Mucosa of descending colon (tissue), 3 donors: ENCODE data around the gene PARD3B. TPM values are rescaled to one million over a fixed set of nuclear protein-coding genes. Genes with fewer than 3 reads are reported as not detected.

Experiments used
- ATAC-seq: fragments of 200-7000 bp; cut with Tn5 transposase; one replicate; pipeline ENCODE4 v1.9.1; 2020; ENCODE audit warnings: mild to moderate bottlenecking, moderate library complexity
- DNase-seq, 3 donors: peaks; one replicate each; pipeline ENCODE4 v3.0.0-alpha.2; 2020
- H3K36me3 ChIP-seq: fragments of 200-600 bp; one replicate; pipeline ENCODE4 v1.8.0; 2021; ENCODE audit warnings: low read depth, mild to moderate bottlenecking
- H3K4me1 ChIP-seq: fragments of 200-600 bp; one replicate; pipeline ENCODE4 v1.8.0; 2021; ENCODE audit warnings: low read depth, mild to moderate bottlenecking
- H3K4me3 ChIP-seq: fragments of 200-600 bp; one replicate; pipeline ENCODE4 v1.8.0; 2021; ENCODE audit warnings: mild to moderate bottlenecking
- H3K9me3 ChIP-seq: fragments of 200-600 bp; one replicate; pipeline ENCODE4 v1.8.0; 2021; ENCODE audit warnings: mild to moderate bottlenecking
- CTCF ChIP-seq: fragments of 200-600 bp; IDR thresholded peaks from one replicate; pipeline ENCODE4 v1.8.0; 2022; ENCODE audit warnings: antibody characterized with exemption, mild to moderate bottlenecking
- intact Hi-C, 2 donors: fragments of 100-400 bp; cut with DNase I in 1 of 2; cut with micrococcal nuclease in 1 of 2; formaldehyde crosslinking; loops; one replicate each; pipeline versions ENCODE4 v1.11.0 to v1.11.1; 2022; cut with DNase I, micrococcal nuclease
- total RNA-seq, 3 donors: library from RNA; stranded (reverse); fragmentation: NEBNext Ultra II Directional in 2 of 3; extraction: Animal tissue kit (Norgen Biotek cat#: 25700) in 2 of 3; gene quantifications; one replicate each; pipeline versions ENCODE4 v1.2.1 to v1.2.4, GENCODE V29; 2021 to 2023
- donor health status: DM: no; HTN: no; CAD: no; lungs with moderate emphysema.
- donor health status: DM: no; HTN: no; CAD: no.
- donor health status: DM: no; HTN: yes; CAD: no.

The PARD3B gene
- total RNA-seq, 3 donors from 2014 or later: 21.1 to 56.8 (median 44.0) TPM

GRCh38 chr2:205461169-205461568 is 915.9 kb downstream of the PARD3B start:
- Histone ChIP-seq H3K36me3 (no peaks in the 10 kb centered on the region), H3K4me1 (no peaks in the 10 kb centered on the region), H3K4me3 (no peak overlapping the region), H3K9me3 (no peaks in the 10 kb centered on the region)
- ATAC-seq (no peak), DNase-seq (no peak)
- no peak for TF ChIP-seq CTCF
- intact Hi-C loops: no loop called here

DNA sequence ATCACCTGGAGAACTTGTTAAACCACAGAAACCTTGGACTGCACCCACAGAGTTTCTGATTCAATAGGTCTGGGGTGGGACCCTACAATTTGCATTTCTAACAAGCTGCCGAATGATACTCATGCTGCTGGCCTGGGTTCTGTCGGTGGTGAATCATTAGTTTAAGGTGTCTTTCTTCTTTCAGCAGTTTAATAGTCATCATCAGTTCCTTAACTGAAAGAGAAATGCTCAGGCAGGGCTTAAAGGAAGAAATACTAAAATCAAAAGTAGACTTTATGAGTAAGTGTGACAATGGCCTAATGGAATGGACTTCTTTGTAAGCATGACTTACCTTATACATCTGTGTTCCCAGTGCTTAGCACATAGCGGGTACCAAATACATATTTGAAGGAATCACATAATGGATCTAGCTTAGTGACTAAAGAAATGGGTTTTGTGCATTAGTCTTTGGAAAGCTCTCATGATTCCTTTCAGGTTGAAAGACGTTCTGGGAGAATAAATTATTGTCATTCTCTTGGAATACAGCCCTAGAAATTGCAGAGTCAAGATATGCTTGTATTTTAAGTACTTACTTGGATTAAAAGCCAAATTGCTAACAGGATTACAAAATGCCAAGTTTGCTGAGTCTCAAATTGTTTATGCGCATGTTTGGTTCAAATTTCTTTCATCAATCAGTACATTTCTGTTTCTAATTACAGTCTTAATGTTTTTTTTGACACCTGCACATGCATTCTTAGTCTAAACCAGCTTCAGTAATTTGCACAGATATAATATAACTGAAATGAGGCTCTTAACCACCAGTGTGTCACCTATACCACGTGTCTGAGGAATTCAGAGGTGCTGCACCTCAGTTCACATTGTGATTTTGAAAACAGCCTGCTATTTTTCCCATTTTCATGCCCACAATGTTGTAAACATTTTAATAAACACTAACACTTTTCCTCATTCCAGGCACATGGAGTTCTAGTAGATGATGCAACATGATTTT is 916.7 kb downstream of the PARD3B start:
- ATAC-seq (no peak), DNase-seq (no peak)
- H3K36me3 ChIP-seq: no peaks in the 10 kb centered on the region
- H3K4me1 ChIP-seq: no peaks in the 10 kb centered on the region
- H3K9me3 ChIP-seq: no peaks in the 10 kb centered on the region
- H3K4me3 ChIP-seq: no peak overlapping the region
- TF ChIP-seq CTCF: no peak
- intact Hi-C loops: no loop called here

GRCh38 chr2:205462681-205463345 is 917.5 kb downstream of the PARD3B start:
- Histone ChIP-seq H3K4me3 (no peak overlapping the region), H3K36me3 (no peaks in the 10 kb centered on the region), H3K9me3 (no peaks in the 10 kb centered on the region), H3K4me1 (no peaks in the 10 kb centered on the region)
- no peak for ATAC-seq
- intact Hi-C loops: no loop called here
- no peak for DNase-seq
- TF ChIP-seq CTCF: no peak

- no peak for DNase-seq
- no peak for TF ChIP-seq CTCF
- Histone ChIP-seq H3K4me3 (no peak overlapping the region), H3K36me3 (no peaks in the 10 kb centered on the region), H3K9me3 (no peaks in the 10 kb centered on the region), H3K4me1 (no peaks in the 10 kb centered on the region)
- intact Hi-C loops: no loop called here
- ATAC-seq: no peak
These were observed 918.3 kb downstream of the PARD3B start for GRCh38 chr2:205463466-205464025.

- Histone ChIP-seq H3K4me3 (no peak overlapping the region), H3K4me1 (no peaks in the 10 kb centered on the region), H3K9me3 (no peaks in the 10 kb centered on the region), H3K36me3 (no peaks in the 10 kb centered on the region)
- DNase-seq (no peak), ATAC-seq (no peak)
- intact Hi-C loops: no loop called here
- no peak for TF ChIP-seq CTCF
These were observed 919.4 kb downstream of the PARD3B start for GRCh38 chr2:205464681-205465080.
